Left ventricle myocardium inferior (tissue), 1 donor: ENCODE results near the gene INVS. TPM values are rescaled to one million over a fixed set of nuclear protein-coding genes. Genes with fewer than 3 reads are reported as not detected.
"Not testable (repeated sequence)": the region's sequence is repeated elsewhere in the genome, so short reads cannot be mapped to it uniquely, and the experiment has no call there.

Experiments
- DNase-seq: peaks from one replicate; pipeline ENCODE4 v3.0.0-alpha.2; 2020
- H3K27ac ChIP-seq: fragments of 200-600 bp; replicated peaks from 2 replicates; pipeline ENCODE4 v1.8.0; 2021
- H3K27me3 ChIP-seq: fragments of 200-600 bp; 2 replicates; pipeline ENCODE4 v1.8.0; 2021; ENCODE audit warnings: low read depth
- H3K36me3 ChIP-seq: fragments of 200-600 bp; 2 replicates; pipeline ENCODE4 v1.8.0; 2021
- H3K4me1 ChIP-seq: fragments of 200-600 bp; 2 replicates; pipeline ENCODE4 v1.8.0; 2021
- H3K4me3 ChIP-seq: fragments of 200-600 bp; 2 replicates; pipeline ENCODE4 v1.8.0; 2021; ENCODE audit warnings: mild to moderate bottlenecking, moderate library complexity
- H3K9me3 ChIP-seq: fragments of 200-600 bp; replicated peaks from 2 replicates; pipeline ENCODE4 v1.8.0; 2021
- intact Hi-C: fragments of 100-400 bp; cut with micrococcal nuclease; formaldehyde crosslinking; loops from one replicate; pipeline ENCODE4 v1.11.0; 2022
- total RNA-seq: library from RNA; stranded (reverse); fragmentation: NEBNext Ultra II Directional; extraction: Animal tissue kit (Norgen Biotek cat#: 25700); gene quantifications from one replicate; pipeline ENCODE4 v1.2.1, GENCODE V29; 2021
- TF ChIP-seq, protein P1 (sequence below): fragments of 200-600 bp; IDR thresholded peaks from 2 replicates; pipeline ENCODE4 v1.8.0; 2021; ENCODE audit warnings: antibody characterized with exemption, mild to moderate bottlenecking, borderline replicate concordance
- donor health status: DM: no; HTN: yes; CAD: no; lungs with severe emphysema.

The INVS gene
- total RNA-seq, 1 donor from 2014 or later, result 6.7 TPM

DNA sequence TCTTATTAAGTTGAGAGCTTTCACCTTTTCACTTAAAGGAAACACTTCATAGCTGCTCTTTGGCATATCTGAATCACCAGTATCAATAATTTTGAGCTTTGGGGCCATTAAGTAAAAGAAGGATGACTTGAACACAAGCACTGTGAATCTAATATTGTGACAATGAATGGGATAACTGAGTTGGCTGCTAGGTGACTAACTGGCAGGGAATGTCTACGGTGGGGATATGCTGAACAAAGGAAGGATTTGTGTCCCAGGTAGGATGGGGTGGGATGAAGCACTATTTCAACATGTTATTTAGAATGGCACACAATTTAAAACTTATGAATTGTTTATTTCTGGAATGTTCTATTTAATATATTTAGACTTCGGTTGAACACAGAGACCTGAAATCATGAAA, 130.1 kb downstream of the INVS start:
- no peak overlapping the region for H3K27ac ChIP-seq
- H3K9me3 ChIP-seq, result peaks cover 14% of the 10 kb centered on the region
- intact Hi-C loops, result loop anchor here (10.0 kb wide), 1 partner anchor 204 kb away; no protein-coding TSS in a partner anchor
- no peaks in the 10 kb centered on the region for H3K27me3 ChIP-seq
- peaks cover 44% of the 10 kb centered on the region for H3K36me3 ChIP-seq
- no peaks in the 10 kb centered on the region for H3K4me1 ChIP-seq
- no peak overlapping the region for H3K4me3 ChIP-seq
- TF ChIP-seq, protein P1, sequence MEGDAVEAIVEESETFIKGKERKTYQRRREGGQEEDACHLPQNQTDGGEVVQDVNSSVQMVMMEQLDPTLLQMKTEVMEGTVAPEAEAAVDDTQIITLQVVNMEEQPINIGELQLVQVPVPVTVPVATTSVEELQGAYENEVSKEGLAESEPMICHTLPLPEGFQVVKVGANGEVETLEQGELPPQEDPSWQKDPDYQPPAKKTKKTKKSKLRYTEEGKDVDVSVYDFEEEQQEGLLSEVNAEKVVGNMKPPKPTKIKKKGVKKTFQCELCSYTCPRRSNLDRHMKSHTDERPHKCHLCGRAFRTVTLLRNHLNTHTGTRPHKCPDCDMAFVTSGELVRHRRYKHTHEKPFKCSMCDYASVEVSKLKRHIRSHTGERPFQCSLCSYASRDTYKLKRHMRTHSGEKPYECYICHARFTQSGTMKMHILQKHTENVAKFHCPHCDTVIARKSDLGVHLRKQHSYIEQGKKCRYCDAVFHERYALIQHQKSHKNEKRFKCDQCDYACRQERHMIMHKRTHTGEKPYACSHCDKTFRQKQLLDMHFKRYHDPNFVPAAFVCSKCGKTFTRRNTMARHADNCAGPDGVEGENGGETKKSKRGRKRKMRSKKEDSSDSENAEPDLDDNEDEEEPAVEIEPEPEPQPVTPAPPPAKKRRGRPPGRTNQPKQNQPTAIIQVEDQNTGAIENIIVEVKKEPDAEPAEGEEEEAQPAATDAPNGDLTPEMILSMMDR, result no peak
- no peak for DNase-seq

GRCh38 chr9:100229561-100229960, 130.5 kb downstream of the INVS start:
- TF ChIP-seq, protein P1, result no peak
- no peak for DNase-seq
- no peaks in the 10 kb centered on the region for H3K4me1 ChIP-seq
- no peaks in the 10 kb centered on the region for H3K27me3 ChIP-seq
- no peak overlapping the region for H3K4me3 ChIP-seq
- H3K9me3 ChIP-seq, result peaks cover 14% of the 10 kb centered on the region
- no peak overlapping the region for H3K27ac ChIP-seq
- intact Hi-C loops, result loop anchor here (10.0 kb wide), 1 partner anchor 205 kb away; no protein-coding TSS in a partner anchor
- H3K36me3 ChIP-seq, result peaks cover 44% of the 10 kb centered on the region

DNA sequence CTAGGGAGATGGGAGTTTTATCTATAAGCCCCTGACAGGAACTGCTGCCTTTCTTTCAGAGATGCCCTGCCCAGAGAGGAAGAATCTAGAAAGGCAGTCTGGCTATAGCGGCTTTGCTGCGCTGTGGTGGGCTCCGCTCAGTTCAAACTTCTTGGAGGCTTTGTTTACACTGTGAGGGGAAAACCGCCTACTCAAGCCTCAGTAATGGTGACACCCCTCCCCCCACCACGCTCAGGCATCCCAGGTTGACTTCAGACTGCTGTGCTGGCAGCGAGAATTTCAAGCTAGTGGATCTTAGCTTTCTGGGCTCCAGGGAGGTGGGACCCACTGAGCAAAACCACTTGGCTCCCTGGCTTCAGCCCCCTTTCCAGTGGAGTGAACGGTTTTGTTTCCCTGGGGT, 137.9 kb downstream of the INVS start:
- H3K36me3 ChIP-seq, result peaks cover 43% of the 10 kb centered on the region
- H3K4me1 ChIP-seq, H3K27me3 ChIP-seq, H3K4me3 ChIP-seq, H3K27ac ChIP-seq, DNase-seq, intact Hi-C loops, H3K9me3 ChIP-seq: not testable (repeated sequence)

DNA sequence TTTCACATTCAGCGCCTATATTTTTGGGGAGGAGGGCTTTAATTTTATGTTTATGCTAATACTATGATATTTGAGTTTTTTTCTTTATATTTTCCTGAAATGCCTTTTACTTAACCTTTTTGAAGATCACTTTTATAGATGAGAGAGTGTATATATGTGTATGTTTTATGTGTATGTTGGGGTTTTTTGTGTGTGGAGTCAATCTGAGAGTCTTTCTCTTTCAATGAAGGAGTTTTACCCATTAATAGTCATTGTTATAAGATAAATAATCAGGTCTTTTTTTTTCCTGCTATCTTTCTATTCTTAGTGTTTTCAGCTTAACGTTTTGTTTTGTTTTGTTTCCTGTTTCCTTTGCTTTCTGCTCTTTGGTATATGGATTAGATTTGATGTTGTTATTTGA, 141.5 kb downstream of the INVS start:
- peaks cover 67% of the 10 kb centered on the region for H3K36me3 ChIP-seq
- DNase-seq, result no peak
- H3K27me3 ChIP-seq, result no peaks in the 10 kb centered on the region
- H3K27ac ChIP-seq, result no peak overlapping the region
- H3K9me3 ChIP-seq, result no peaks in the 10 kb centered on the region
- intact Hi-C loops, result no loop called here
- H3K4me3 ChIP-seq, result no peak overlapping the region
- H3K4me1 ChIP-seq, result no peaks in the 10 kb centered on the region
- TF ChIP-seq, protein P1, result no peak

DNA sequence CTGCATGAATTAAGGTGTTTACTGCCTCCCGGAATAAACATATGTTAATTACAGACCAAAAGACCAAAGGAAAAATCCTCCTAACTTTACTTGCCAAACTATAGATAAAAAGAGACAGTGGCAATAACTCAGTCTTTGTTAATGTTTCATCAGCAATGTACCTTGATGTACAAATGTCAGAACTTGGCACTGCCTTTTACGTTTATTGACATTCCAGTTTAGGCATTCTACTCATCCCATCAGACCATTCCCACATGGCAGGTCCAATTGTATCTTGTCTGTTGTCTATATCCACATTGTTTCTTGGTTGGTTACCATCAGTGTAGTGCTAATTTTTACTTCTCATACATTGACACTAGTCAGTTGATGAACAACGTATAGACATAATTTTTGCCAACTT, 168.2 kb downstream of the INVS start:
- intact Hi-C loops, result no loop called here

DNA sequence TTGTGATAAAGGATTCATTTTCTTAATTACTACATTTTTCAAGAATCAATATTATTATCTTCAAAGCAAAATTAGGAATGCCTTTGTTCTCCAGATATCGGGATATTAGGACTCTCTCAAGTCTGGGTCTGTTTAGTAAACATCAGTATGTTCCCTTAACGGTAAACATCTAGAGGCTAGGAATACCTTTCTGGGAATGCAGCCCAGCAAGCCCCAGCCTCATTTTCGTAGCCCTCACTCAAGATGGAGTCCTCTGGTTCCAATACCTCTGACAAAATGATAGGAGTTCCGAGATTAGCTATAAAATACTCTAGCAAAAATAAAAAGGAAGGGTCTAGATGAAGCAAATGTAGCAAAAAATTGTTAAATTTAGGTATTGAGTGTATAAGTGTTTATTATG, 169.2 kb downstream of the INVS start:
- TF ChIP-seq, protein P1, result no peak
- H3K4me1 ChIP-seq, result no peaks in the 10 kb centered on the region
- H3K27ac ChIP-seq, result no peak overlapping the region

More for the DNA sequence above, 168.2 kb downstream of the INVS start:
- no peak for DNase-seq
- peaks cover 25% of the 10 kb centered on the region for H3K36me3 ChIP-seq
- H3K27me3 ChIP-seq, result no peaks in the 10 kb centered on the region
- no peak overlapping the region for H3K4me3 ChIP-seq
- TF ChIP-seq, protein P1, result no peak
- H3K9me3 ChIP-seq, result no peaks in the 10 kb centered on the region
- no peaks in the 10 kb centered on the region for H3K4me1 ChIP-seq
- H3K27ac ChIP-seq, result no peak overlapping the region

More for the DNA sequence above, 169.2 kb downstream of the INVS start:
- H3K4me3 ChIP-seq, result no peak overlapping the region
- no peaks in the 10 kb centered on the region for H3K9me3 ChIP-seq
- DNase-seq, result no peak
- intact Hi-C loops, result no loop called here
- no peaks in the 10 kb centered on the region for H3K27me3 ChIP-seq
- H3K36me3 ChIP-seq, result peaks cover 36% of the 10 kb centered on the region
